Uterus (tissue), 2 donors: ENCODE measurements around the gene EYS.

Experiments used
- CTCF ChIP-seq, 4 experiments: fragments of 200-600 bp in 2 of 4; fragments of 450-650 bp in 2 of 4; sonication (generic) in 2 of 4; IDR thresholded peaks; one replicate each; pipeline ENCODE4 v1.5.1; 2016 to 2019; ENCODE audit warnings: antibody characterized with exemption in 4 of 4, mild to moderate bottlenecking in 2 of 4, moderate library complexity in 1 of 4
- POLR2A ChIP-seq, 2 donors: fragments of 450-650 bp; IDR thresholded peaks; one replicate each; pipeline ENCODE4 v1.6.1; 2016; ENCODE audit warnings: antibody characterized with exemption in 2 of 2, mild to moderate bottlenecking in 1 of 2, moderate library complexity in 1 of 2

GRCh38 chr6:64694356-64694755 is 1012.7 kb downstream of the EYS start:
- TF ChIP-seq CTCF (IDR thresholded peaks at IDR 0.05) (no peak), POLR2A (IDR thresholded peaks at IDR 0.05) (no peak)
